HG03442 (cell line): ENCODE measurements around the gene ARPC5L.
"Not testable (repeated sequence)": the region's sequence is repeated elsewhere in the genome, so short reads cannot be mapped to it uniquely, and the experiment has no call there.

ENCODE experiments used
- ATAC-seq: cut with Tn5 transposase; IDR thresholded peaks from one replicate; pipeline ENCODE4 v1.9.1; 2021; ENCODE audit warnings: mild to moderate bottlenecking, moderate library complexity; ENCODE audit not compliant: unreplicated experiment

ARPC5L gene

DNA sequence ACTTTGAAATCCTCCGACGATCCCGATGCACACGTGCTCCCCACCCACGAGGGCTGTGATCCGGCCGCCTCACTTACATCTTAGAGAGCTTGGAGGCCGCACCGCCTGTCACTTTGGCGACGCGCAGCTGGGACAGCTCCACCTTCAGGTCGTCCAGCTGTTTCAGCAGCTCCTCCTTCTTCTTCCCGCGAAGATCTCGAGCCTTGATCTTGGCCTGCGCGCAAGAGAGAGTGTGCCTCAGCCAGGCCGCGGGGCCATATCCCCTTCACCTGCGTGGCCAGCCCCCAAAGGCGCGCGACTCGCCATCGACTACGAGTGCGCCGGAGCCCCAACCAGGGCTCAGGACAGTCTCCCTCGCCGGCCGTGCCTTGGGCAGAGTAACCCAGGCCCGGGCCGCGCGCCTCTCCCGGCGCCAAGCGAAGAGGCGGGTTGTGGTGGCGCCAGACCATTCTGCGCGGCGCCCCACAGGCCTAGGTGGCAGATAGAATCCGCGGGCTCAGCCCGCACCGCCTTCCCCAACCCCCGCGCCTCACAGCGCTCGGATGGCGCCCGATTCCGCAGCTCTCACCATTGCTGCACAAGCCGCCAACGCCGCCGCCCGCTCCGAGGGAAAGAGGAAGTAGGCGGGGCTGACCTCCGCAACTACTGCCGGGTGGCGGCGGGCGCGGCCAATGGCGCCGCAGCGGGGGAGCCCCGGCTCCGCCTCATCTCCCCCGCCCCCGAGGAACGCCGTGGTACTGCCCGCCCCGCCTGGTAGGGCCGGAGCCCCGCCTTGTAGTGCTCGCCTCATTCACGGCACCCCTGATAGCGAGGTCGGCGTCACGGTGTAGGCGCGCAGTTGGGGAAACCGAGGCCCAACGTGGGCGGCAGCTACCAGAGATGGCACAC, at the start of gene ARPC5L, which contains the start of gene RPL35:
Gene ARPC5L, plus strand, starts transcription at position 789 of the 888 bp plus-strand sequence. CDS start 7,161 bp downstream, outside the sequence.
Gene RPL35, minus strand, starts transcription at position 616 of the 888 bp plus-strand sequence. Its CDS starts 45 bp downstream, at position 571.
- ATAC-seq, result peak; percentile 88

GRCh38 chr9:124812441-124812876, 49.5 kb upstream of the ARPC5L start:
- ATAC-seq, result no peak

DNA sequence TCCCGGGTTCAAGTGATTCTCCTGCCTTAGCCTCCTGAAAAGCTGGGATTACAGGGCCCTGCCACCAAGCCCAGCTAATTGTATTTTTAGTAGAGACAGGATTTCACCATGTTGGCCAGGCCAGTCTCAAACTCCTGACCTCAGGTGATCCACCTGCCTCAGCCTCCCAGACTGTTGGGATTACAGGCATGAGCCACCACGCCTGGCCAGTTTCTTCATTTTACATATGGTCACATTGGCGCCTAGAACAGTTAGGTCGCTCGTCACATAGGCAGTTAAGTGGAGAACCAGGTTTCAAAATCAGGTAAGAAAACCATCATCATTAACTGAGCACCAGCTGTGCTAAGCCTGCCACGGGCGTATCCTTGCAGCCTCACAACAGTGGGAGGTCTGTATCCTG, 48.9 kb upstream of the ARPC5L start:
- ATAC-seq, result no peak

GRCh38 chr9:124813501-124814163, 48.3 kb upstream of the ARPC5L start:
- ATAC-seq, result no peak

GRCh38 chr9:124814164-124814535, 47.8 kb upstream of the ARPC5L start:
- no peak for ATAC-seq

DNA sequence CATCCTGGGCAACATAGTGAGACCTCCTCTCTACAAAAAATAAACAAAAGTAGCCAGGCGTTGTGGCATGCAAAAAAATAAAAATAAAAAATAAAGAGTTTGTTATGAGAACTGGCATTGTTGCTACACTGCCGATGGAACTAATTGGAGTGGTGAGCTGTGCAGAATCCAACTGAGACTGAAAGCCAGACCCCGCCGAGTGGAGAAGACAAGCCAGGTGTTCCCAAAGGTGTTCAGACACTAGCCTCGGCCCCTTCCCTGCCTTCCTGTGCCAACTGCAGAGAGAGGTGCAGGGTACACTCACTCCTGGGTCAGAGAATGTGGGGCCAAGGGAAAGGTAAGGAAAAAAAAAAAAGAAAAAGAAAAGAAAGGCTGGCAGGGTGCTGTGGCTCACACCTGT, 46.3 kb upstream of the ARPC5L start:
- no peak for ATAC-seq

DNA sequence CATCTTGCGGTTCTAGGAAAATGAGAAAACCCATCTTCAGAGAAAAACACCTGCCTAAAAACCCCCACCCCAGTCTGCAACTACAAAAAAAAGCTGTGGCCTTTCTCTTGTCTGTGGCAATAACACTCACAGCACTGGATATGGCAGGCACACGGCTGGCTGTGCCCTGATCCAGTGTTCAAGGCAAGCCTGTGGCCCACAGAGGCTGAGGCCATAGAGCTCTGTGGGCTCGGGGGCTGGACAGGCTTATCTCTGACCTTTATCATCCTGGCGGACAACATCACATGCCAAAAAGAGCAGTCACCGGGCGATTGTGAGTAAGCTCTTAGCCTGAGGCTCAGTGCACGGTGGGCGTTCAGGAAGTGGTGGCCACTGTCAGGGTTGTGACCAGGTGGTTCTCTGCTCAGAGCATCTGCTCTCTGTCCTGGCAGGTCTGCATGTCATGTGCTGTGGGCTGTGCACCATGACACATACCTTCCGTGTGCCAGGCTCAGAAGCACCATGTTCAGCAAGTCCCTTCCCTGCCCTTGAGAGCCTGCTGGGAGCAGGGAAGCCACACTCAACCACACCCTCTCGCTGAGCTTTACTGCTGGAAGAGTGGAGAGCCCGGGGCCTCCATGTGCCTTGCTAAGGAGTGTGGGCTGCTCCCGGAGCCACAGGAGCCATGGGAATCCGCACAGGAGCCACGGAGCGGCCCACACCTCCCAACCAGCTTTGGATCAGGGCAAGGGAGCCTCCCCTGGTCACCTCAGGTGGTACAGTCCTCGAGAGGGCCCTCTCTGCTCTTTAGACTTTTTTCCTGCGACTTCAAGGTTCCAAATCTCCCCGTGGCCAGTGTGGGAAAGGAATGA, 43.3 kb upstream of the ARPC5L start:
- ATAC-seq, result peak; percentile 52

- ATAC-seq, result no peak
Observed at GRCh38 chr9:124820698-124821623, 41.0 kb upstream of the ARPC5L start.

GRCh38 chr9:124828489-124829333, 33.2 kb upstream of the ARPC5L start:
- ATAC-seq, result no peak

- ATAC-seq, result no peak
Observed at GRCh38 chr9:124829334-124829669, 32.6 kb upstream of the ARPC5L start.

DNA sequence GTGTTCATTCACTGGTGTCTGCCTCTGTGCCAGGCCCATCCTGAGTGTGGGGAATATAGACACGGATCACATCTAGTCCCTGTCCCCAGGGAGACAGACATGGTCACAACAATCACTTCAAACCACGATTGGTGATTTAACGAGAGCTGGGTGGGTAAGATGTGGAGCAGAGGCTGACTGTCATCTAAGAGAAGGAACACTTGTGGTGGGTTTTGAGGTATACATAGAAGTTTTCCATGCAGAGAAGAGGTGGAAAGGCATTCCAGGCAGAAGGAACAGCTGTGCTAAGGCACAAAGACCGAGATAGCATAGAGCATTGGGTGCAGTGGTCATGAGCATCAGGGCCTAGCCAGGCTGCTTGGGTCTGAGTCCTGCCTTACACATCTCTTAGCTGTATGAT, 31.3 kb upstream of the ARPC5L start:
- ATAC-seq, result no peak

DNA sequence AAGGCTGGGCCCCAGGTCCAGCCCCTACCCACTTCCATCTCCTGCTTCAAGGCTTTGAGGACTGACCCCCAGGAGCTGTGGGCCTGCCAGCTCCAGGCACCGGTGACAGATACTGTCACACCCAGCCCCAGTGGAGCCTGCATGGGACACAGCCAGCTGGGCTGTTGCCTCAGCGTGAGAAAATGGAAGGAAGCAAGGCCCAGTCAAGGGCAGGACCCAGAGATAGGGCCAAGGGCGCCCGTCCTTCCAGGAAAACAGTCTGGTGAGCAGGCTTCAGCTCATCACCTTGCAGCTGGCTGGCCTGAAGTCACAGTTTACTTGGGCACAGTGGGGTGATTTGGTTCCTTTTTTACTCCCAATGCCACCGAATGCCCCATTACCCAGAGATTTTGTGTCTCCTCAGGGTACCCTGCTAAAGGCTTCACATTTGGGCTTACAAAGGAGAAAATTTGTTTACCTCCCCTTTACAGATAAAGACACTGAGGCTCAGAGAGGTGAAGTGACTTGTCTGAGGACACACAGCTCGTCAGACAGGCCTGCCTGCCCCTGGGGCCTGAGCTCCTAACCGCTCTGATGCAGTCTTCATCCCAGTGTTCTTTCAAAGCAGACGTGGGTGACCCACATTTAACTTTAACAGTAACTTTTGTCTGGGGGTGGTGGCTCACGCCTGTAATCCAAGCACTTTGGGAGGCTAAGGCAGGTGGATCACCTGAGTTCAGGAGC, 30.1 kb upstream of the ARPC5L start:
- no peak for ATAC-seq

GRCh38 chr9:124834591-124834990, 27.3 kb upstream of the ARPC5L start:
- no peak for ATAC-seq

- ATAC-seq, result no peak
Observed at GRCh38 chr9:124835026-124835557, 26.8 kb upstream of the ARPC5L start.

- not testable (repeated sequence) for ATAC-seq
Observed at GRCh38 chr9:124838132-124838531, 23.8 kb upstream of the ARPC5L start.

GRCh38 chr9:124838567-124839275, 23.2 kb upstream of the ARPC5L start:
- not testable (repeated sequence) for ATAC-seq

DNA sequence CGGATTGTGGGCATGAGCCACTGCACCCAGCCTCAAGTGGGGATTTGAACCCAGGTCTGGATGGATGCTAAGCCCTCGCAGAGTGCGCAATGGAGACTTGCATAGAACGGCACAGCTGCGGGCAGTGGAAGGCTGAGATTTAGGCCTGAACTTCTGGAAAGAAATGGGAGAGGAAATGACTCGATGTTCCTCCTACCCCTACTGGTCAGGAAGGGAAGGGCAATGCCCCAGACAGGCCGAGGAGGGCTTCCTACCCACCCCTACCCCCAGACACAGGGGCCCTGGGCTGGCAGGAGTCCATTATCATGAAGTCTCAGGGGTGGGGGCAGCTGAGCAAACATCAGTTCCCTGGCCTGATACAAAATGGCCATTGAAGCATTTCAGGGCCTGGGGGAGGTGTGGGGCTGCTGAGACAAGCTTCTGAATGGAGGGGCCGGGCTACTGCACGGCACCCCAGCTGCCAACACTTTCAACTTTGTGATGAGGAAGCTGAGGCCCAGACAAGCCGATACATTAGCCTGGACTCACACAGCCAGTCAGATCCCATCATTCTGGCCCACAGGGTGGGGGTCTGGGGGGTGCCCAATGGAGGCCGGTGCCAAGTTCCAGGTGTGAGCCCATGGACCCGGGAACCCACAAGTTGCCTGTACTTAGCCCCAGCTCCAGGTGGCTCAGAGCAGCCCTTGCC, 22.2 kb upstream of the ARPC5L start:
- ATAC-seq, result no peak
